Memory B cell (primary cell): ENCODE results near the gene GOLGA8R.
"Not testable (repeated sequence)": the region's sequence is repeated elsewhere in the genome, so short reads cannot be mapped to it uniquely, and the experiment has no call there.

Experiments
- ATAC-seq: fragments of 150-1000 bp; cut with Tn5 transposase; 2 replicates; pipeline ENCODE4 v1.10.0; 2021; ENCODE audit warnings: low read depth, mild to moderate bottlenecking, moderate library complexity
- DNase-seq, 2 donors: peaks; one replicate each; pipeline ENCODE4 v3.0.0; 2022; ENCODE audit warnings: low spot score in 2 of 2
- H3K27ac Mint-ChIP-seq: one replicate; pipeline ENCODE4 v1.8.0; 2022; ENCODE audit warnings: mild to moderate bottlenecking, moderate library complexity, mixed read lengths
- H3K27me3 Mint-ChIP-seq: one replicate; pipeline ENCODE4 v1.8.0; 2022; ENCODE audit warnings: mixed read lengths
- H3K36me3 Mint-ChIP-seq: one replicate; pipeline ENCODE4 v1.8.0; 2022; ENCODE audit warnings: mild to moderate bottlenecking, mixed read lengths
- H3K4me1 Mint-ChIP-seq: one replicate; pipeline ENCODE4 v1.8.0; 2022; ENCODE audit warnings: mixed read lengths
- H3K4me3 Mint-ChIP-seq: one replicate; pipeline ENCODE4 v1.8.0; 2022; ENCODE audit warnings: mild to moderate bottlenecking, moderate library complexity, mixed read lengths
- H3K9me3 Mint-ChIP-seq: one replicate; pipeline ENCODE4 v1.8.0; 2022; ENCODE audit warnings: mixed read lengths

The GOLGA8R gene

DNA sequence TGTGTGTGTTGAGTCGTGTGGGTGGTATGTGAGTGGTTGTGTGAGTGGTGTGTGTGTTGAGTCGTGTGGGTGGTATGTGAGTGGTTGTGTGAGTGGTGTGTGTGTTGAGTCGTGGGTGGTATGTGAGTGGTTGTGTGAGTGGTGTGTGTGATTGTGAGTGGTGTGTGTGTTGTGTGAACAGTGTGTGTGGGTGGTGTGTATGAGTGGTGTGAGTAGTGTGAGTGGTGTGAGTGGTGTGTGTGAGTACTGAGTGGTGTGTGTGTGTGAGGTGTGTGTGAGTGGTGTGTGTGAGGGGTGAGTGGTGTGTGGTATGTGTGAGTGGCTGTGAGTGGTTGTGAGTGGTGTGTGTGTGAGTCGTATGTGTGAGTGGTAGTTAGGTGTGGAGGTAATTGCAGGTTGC, 38.2 kb downstream of the GOLGA8R start:
- not testable (repeated sequence) for ATAC-seq, H3K27ac Mint-ChIP-seq, H3K36me3 Mint-ChIP-seq, H3K27me3 Mint-ChIP-seq, H3K4me1 Mint-ChIP-seq, H3K9me3 Mint-ChIP-seq, H3K4me3 Mint-ChIP-seq, DNase-seq

DNA sequence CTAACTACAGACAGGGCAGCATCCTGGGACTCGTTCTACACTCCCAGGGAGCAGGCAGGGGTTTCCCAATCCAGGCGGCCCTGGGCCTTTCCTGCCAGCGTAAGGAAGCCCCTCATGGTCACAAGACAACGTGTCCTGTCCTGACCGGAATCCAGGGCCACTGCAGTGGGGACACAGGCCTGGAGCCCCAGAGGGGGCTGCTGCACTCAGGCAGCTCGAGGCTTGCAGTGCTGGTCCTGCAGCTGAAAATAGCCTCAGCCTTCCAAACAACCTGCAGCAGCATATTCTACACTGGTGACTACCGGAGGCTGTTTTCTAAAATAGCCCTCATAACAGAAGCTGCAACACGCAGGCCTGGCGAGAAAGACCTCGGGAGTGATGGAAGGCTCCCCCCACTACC, 39.2 kb downstream of the GOLGA8R start:
- not testable (repeated sequence) for H3K4me1 Mint-ChIP-seq, H3K27me3 Mint-ChIP-seq, DNase-seq, H3K9me3 Mint-ChIP-seq, ATAC-seq, H3K27ac Mint-ChIP-seq, H3K36me3 Mint-ChIP-seq, H3K4me3 Mint-ChIP-seq

- not testable (repeated sequence) for DNase-seq, H3K4me1 Mint-ChIP-seq, H3K9me3 Mint-ChIP-seq, H3K36me3 Mint-ChIP-seq, ATAC-seq, H3K27ac Mint-ChIP-seq, H3K27me3 Mint-ChIP-seq, H3K4me3 Mint-ChIP-seq
Measured at GRCh38 chr15:30368271-30368670, 45.8 kb downstream of the GOLGA8R start.

DNA sequence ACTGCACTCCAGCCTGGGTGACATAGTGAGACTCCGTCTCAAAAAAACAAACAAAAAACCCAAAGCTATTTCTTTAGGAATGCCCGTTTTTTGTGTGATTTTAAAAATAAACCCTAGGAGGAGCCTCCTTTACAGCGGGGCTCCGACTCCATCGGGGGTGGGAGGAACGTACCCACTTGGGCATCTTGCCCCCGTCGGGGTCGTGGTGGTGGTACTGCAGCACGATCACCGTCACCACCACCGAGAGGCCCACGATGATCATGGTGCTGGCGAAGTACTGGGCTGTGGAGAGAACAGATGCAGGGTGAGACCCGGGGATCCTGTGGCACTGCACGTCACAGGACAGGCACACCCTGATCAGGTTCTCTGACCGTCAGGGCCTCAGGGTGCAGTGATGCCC, 46.8 kb downstream of the GOLGA8R start:
- not testable (repeated sequence) for ATAC-seq, DNase-seq, H3K4me3 Mint-ChIP-seq, H3K9me3 Mint-ChIP-seq, H3K27ac Mint-ChIP-seq, H3K4me1 Mint-ChIP-seq, H3K36me3 Mint-ChIP-seq, H3K27me3 Mint-ChIP-seq

DNA sequence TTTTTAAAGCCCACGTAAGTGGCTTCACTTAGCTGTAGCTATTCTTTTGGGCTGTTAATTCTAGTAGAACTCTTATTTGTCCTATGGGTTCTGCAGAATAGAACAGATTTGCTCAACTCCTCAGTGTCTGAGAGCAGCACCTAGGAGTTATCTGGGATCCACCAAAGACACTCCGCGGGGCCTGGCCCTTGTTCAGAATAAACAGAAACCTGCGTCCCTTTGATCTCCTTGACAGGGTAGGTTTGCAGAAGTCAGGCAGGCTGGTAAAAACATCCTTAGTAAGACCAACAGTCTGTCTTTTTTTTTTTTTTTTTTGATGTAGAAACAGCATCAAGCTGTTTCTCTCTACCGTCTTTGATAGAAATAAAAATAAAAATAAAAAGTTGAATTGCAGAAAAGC, 52.7 kb downstream of the GOLGA8R start:
- not testable (repeated sequence) for H3K9me3 Mint-ChIP-seq, ATAC-seq, H3K27ac Mint-ChIP-seq, H3K27me3 Mint-ChIP-seq, H3K4me1 Mint-ChIP-seq, H3K4me3 Mint-ChIP-seq, DNase-seq, H3K36me3 Mint-ChIP-seq

- H3K27me3 Mint-ChIP-seq, H3K36me3 Mint-ChIP-seq, H3K4me3 Mint-ChIP-seq, ATAC-seq, DNase-seq, H3K9me3 Mint-ChIP-seq, H3K27ac Mint-ChIP-seq, H3K4me1 Mint-ChIP-seq: not testable (repeated sequence)
Measured at GRCh38 chr15:30360990-30361389, 53.1 kb downstream of the GOLGA8R start.

DNA sequence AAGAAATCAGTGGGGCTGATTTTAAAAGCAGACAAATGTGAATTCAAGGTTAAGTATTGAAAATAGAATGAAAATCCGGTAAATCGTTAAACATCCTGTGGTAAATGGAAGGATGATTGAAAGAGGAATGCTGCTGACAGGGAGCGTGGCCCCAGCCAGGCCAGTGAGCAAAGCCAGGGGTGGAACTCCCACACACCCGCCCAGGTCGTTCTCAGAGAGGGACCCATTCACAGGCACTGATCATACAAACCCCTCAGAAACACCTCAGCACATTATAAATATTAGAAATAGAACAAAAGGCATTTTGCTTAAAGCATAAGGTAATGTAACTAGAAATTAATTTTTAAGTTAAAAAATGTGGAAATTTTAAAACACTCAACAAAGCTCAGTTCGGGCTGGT, 59.0 kb downstream of the GOLGA8R start:
- not testable (repeated sequence) for H3K4me1 Mint-ChIP-seq, H3K4me3 Mint-ChIP-seq, ATAC-seq, H3K27me3 Mint-ChIP-seq, H3K9me3 Mint-ChIP-seq, H3K27ac Mint-ChIP-seq, H3K36me3 Mint-ChIP-seq, DNase-seq
